Mesothelial cell of epicardium (in vitro differentiated cells): ENCODE data around the gene ZNF804B. TPM values are rescaled to one million over a fixed set of nuclear protein-coding genes. Genes with fewer than 3 reads are reported as not detected.

Experiments used
- DNase-seq, 2 experiments: peaks; one replicate each; pipeline ENCODE4 v3.0.0; 2021; ENCODE audit warnings: low spot score in 2 of 2; ENCODE audit not compliant: unreplicated experiment in 2 of 2
- H3K27ac Mint-ChIP-seq: 2 replicates; pipeline ENCODE4 v1.8.0; 2021; ENCODE audit warnings: mixed read lengths
- H3K27me3 Mint-ChIP-seq: 2 replicates; pipeline ENCODE4 v1.8.0; 2021; ENCODE audit warnings: low read depth, mixed read lengths
- H3K36me3 Mint-ChIP-seq: 2 replicates; pipeline ENCODE4 v1.8.0; 2021; ENCODE audit warnings: mixed read lengths
- H3K4me1 Mint-ChIP-seq: 2 replicates; pipeline ENCODE4 v1.8.0; 2021; ENCODE audit warnings: mixed read lengths
- H3K4me3 Mint-ChIP-seq: 2 replicates; pipeline ENCODE4 v1.8.0; 2021; ENCODE audit warnings: mild to moderate bottlenecking, moderate library complexity, mixed read lengths
- H3K9me3 Mint-ChIP-seq: 2 replicates; pipeline ENCODE4 v1.8.0; 2021; ENCODE audit warnings: mixed read lengths
- CTCF ChIP-seq: fragments of 200-600 bp; sonication (generic); IDR thresholded peaks from one replicate; pipeline ENCODE4 v1.5.0; 2021; ENCODE audit warnings: antibody characterized with exemption; ENCODE audit not compliant: unreplicated experiment
- total RNA-seq: library from RNA; stranded (reverse); gene quantifications from 3 replicates; pipeline ENCODE4 v1.2.1, GENCODE V29; 2021

ZNF804B gene
- total RNA-seq, 1 donor from 2014 or later: 0.47 TPM

GRCh38 chr7:89335490-89335889 is 576.0 kb downstream of the ZNF804B start:
- no peak for DNase-seq
- no peaks in the 10 kb centered on the region for H3K9me3 Mint-ChIP-seq
- H3K4me1 Mint-ChIP-seq: peaks cover 7% of the 10 kb centered on the region
- H3K36me3 Mint-ChIP-seq: no peaks in the 10 kb centered on the region
- no peak overlapping the region for H3K27ac Mint-ChIP-seq
- H3K27me3 Mint-ChIP-seq: peaks cover 53% of the 10 kb centered on the region
- no peak for TF ChIP-seq CTCF
- no peak overlapping the region for H3K4me3 Mint-ChIP-seq

- no peak for DNase-seq
- Mint-ChIP-seq H3K9me3 (no peaks in the 10 kb centered on the region), H3K4me3 (no peak overlapping the region), H3K27me3 (peaks cover 60% of the 10 kb centered on the region), H3K36me3 (no peaks in the 10 kb centered on the region), H3K27ac (no peak overlapping the region), H3K4me1 (peaks cover 7% of the 10 kb centered on the region)
- TF ChIP-seq CTCF: no peak
Observed at GRCh38 chr7:89336121-89336520, 576.6 kb downstream of the ZNF804B start.

- no peaks in the 10 kb centered on the region for H3K9me3 Mint-ChIP-seq
- no peak for DNase-seq
Observed at GRCh38 chr7:89339748-89340147, 580.2 kb downstream of the ZNF804B start.

GRCh38 chr7:89357121-89357520 is 597.6 kb downstream of the ZNF804B start:
- H3K9me3 Mint-ChIP-seq: no peaks in the 10 kb centered on the region
- H3K4me3 Mint-ChIP-seq: no peak overlapping the region
- no peaks in the 10 kb centered on the region for H3K4me1 Mint-ChIP-seq
- TF ChIP-seq CTCF: no peak
- H3K36me3 Mint-ChIP-seq: no peaks in the 10 kb centered on the region
- no peak for DNase-seq
- H3K27ac Mint-ChIP-seq: no peak overlapping the region
- H3K27me3 Mint-ChIP-seq: no peaks in the 10 kb centered on the region

More at GRCh38 chr7:89339748-89340147, 580.2 kb downstream of the ZNF804B start:
- H3K27ac Mint-ChIP-seq: no peak overlapping the region
- H3K4me3 Mint-ChIP-seq: no peak overlapping the region
- peaks cover 7% of the 10 kb centered on the region for H3K4me1 Mint-ChIP-seq
- peaks cover 47% of the 10 kb centered on the region for H3K27me3 Mint-ChIP-seq
- H3K36me3 Mint-ChIP-seq: no peaks in the 10 kb centered on the region
- no peak for TF ChIP-seq CTCF

GRCh38 chr7:89377219-89377618 is 617.7 kb downstream of the ZNF804B start:
- no peaks in the 10 kb centered on the region for H3K27me3 Mint-ChIP-seq
- peaks cover 4% of the 10 kb centered on the region for H3K4me1 Mint-ChIP-seq
- no peak overlapping the region for H3K27ac Mint-ChIP-seq
- no peaks in the 10 kb centered on the region for H3K36me3 Mint-ChIP-seq
- peaks cover 3% of the 10 kb centered on the region for H3K9me3 Mint-ChIP-seq
- no peak for TF ChIP-seq CTCF
- DNase-seq: no peak
- H3K4me3 Mint-ChIP-seq: no peak overlapping the region

GRCh38 chr7:89385411-89385810 is 625.9 kb downstream of the ZNF804B start:
- DNase-seq: no peak
- H3K4me3 Mint-ChIP-seq: no peak overlapping the region
- TF ChIP-seq CTCF: no peak
- H3K9me3 Mint-ChIP-seq: peaks cover 22% of the 10 kb centered on the region
- no peaks in the 10 kb centered on the region for H3K27me3 Mint-ChIP-seq
- H3K36me3 Mint-ChIP-seq: no peaks in the 10 kb centered on the region
- H3K4me1 Mint-ChIP-seq: no peaks in the 10 kb centered on the region
- H3K27ac Mint-ChIP-seq: no peak overlapping the region
